DND-41 (cell line): ENCODE measurements around the gene SPRY4.

Experiments
- ATAC-seq: fragments of 200-7000 bp; cut with Tn5 transposase; 3 replicates; pipeline ENCODE4 v1.9.1; 2021; ENCODE audit warnings: low read depth; ENCODE audit not compliant: insufficient read depth
- DNase-seq: peaks from one replicate; pipeline ENCODE4 v3.0.0-alpha.2; 2020
- H2AFZ ChIP-seq: 2 replicates; pipeline ENCODE4 v1.6.0; 2012; ENCODE audit warnings: low read depth, low read length
- H3K27ac ChIP-seq: 2 replicates; pipeline ENCODE4 v1.5.1; 2012; ENCODE audit warnings: low read length, inconsistent platforms
- H3K27me3 ChIP-seq: fragments of 200-600 bp; sonication (generic); 2 replicates; pipeline ENCODE4 v1.6.0; 2012; ENCODE audit warnings: low read length, mild to moderate bottlenecking, inconsistent platforms; ENCODE audit not compliant: insufficient read depth, poor library complexity
- H3K36me3 ChIP-seq: 2 replicates; pipeline ENCODE4 v1.5.1; 2012; ENCODE audit warnings: low read length, inconsistent platforms; ENCODE audit not compliant: insufficient read depth
- H3K4me1 ChIP-seq: 2 replicates; pipeline ENCODE4 v1.5.1; 2012; ENCODE audit warnings: mild to moderate bottlenecking, low read length; ENCODE audit not compliant: insufficient read depth
- H3K4me2 ChIP-seq: 2 replicates; pipeline ENCODE4 v1.6.0; 2012; ENCODE audit warnings: mild to moderate bottlenecking, moderate library complexity, low read length, inconsistent platforms; ENCODE audit not compliant: insufficient read depth
- H3K4me3 ChIP-seq, 2 experiments: fragments of 200-600 bp in 1 of 2; shearing (Covaris generic) in 1 of 2; 2 replicates each; pipeline ENCODE4 v1.5.1; 2012 to 2016; ENCODE audit warnings: inconsistent platforms in 2 of 2, low read length in 2 of 2, mild to moderate bottlenecking in 2 of 2, low read depth in 1 of 2, moderate library complexity in 1 of 2
- H3K79me2 ChIP-seq: 2 replicates; pipeline ENCODE4 v1.6.0; 2012; ENCODE audit warnings: low read length, inconsistent platforms; ENCODE audit not compliant: insufficient read depth
- H3K9ac ChIP-seq: 2 replicates; pipeline ENCODE4 v1.6.0; 2012; ENCODE audit warnings: low read depth, mild to moderate bottlenecking, inconsistent platforms, low read length, moderate library complexity
- H3K9me3 ChIP-seq: 2 replicates; pipeline ENCODE4 v1.5.1; 2012; ENCODE audit warnings: low read length, moderate library complexity, mild to moderate bottlenecking, inconsistent platforms; ENCODE audit not compliant: insufficient read depth, severe bottlenecking
- H4K20me1 ChIP-seq: 2 replicates; pipeline ENCODE4 v1.6.0; 2012; ENCODE audit warnings: low read length; ENCODE audit not compliant: insufficient read depth
- CTCF ChIP-seq: IDR thresholded peaks from 2 replicates; pipeline ENCODE4 v1.5.1; 2012; ENCODE audit warnings: borderline replicate concordance, low read length, moderate library complexity, mild to moderate bottlenecking; ENCODE audit not compliant: poor library complexity, severe bottlenecking; ENCODE audit errors: extremely low read depth
- EZH2 ChIP-seq: IDR thresholded peaks from 3 replicates; pipeline ENCODE4 v1.6.1; 2012; ENCODE audit warnings: borderline replicate concordance, low read depth, mild to moderate bottlenecking, moderate library complexity, low read length, inconsistent platforms; ENCODE audit not compliant: severe bottlenecking

SPRY4 gene

GRCh38 chr5:142356716-142357468, 32.1 kb upstream of the SPRY4 start:
- H2AFZ ChIP-seq = no peak overlapping the region
- TF ChIP-seq EZH2 = no peak
- TF ChIP-seq CTCF = no peak
- H3K79me2 ChIP-seq = no peaks in the 10 kb centered on the region
- DNase-seq (peak; percentile 89), ATAC-seq (peak; percentile 89)
- peaks cover 25% of the 10 kb centered on the region for H4K20me1 ChIP-seq
- H3K9ac ChIP-seq = no peak overlapping the region
- peaks cover 21% of the 10 kb centered on the region for H3K4me1 ChIP-seq
- H3K27ac ChIP-seq = no peak overlapping the region
- no peaks in the 10 kb centered on the region for H3K36me3 ChIP-seq
- no peaks in the 10 kb centered on the region for H3K9me3 ChIP-seq
- peaks cover 36% of the 10 kb centered on the region for H3K27me3 ChIP-seq
- H3K4me2 ChIP-seq = peak overlapping the region; percentile 50
- H3K4me3 ChIP-seq = 0 out of 4 replicates have a peak overlapping the region, but pooled peaks of 1 of the 2 experiments have one; percentile 11

DNA sequence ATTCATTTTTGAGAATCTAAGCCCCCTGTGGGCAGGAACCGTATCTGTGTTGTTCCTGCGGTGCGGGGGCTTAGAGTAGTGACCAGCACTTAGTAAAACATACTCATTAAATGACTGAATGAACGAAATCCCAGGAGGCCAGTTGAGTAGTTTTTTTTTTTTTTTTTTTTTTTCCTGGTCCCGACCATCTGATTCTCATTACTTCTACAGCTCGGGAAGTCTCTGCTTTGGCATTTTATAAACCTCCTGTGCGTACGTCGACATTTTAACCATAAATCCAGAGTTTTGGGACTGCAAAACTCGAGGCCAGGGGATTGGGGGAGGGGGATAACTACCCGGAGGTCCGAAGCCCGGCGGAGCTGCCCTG, 31.5 kb upstream of the SPRY4 start:
- TF ChIP-seq CTCF = no peak
- TF ChIP-seq EZH2 = no peak
- Histone ChIP-seq H3K4me3 (no peak overlapping the region), H3K9ac (no peak overlapping the region), H3K27me3 (peaks cover 36% of the 10 kb centered on the region), H3K27ac (no peak overlapping the region), H3K4me2 (no peak overlapping the region; the same call in 1 of the 2 replicates), H2AFZ (no peak overlapping the region), H3K79me2 (no peaks in the 10 kb centered on the region), H3K36me3 (no peaks in the 10 kb centered on the region), H3K4me1 (peaks cover 21% of the 10 kb centered on the region), H3K9me3 (no peaks in the 10 kb centered on the region), H4K20me1 (peaks cover 25% of the 10 kb centered on the region)
- no peak for DNase-seq
- no peak for ATAC-seq

DNA sequence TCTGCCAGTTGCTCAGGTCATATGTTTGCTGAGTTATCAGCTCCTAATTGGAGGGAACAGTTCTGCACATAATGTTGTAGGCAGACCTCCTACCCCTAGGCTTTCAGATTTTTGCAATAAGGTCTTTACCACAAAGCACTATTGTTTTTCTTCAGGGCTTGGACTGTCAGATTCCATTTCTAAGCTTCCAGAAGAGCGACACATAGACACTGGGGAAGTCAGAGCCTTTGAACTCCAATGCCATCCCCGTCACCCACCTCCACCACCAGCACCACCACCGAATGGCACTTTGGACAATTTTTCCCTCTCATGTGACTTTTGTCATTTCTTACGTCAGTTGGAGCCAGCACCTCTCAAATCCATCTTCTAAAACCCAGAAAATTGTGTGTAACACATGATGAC, 28.3 kb upstream of the SPRY4 start:
- Histone ChIP-seq H3K79me2 (no peaks in the 10 kb centered on the region), H3K9me3 (no peaks in the 10 kb centered on the region), H4K20me1 (peaks cover 12% of the 10 kb centered on the region), H3K4me2 (no peak overlapping the region), H3K4me3 (no peak overlapping the region), H3K27me3 (peaks cover 9% of the 10 kb centered on the region), H3K4me1 (peaks cover 17% of the 10 kb centered on the region), H3K27ac (no peak overlapping the region), H3K36me3 (no peaks in the 10 kb centered on the region), H2AFZ (no peak overlapping the region), H3K9ac (no peak overlapping the region)
- DNase-seq (no peak), ATAC-seq (no peak)
- no peak for TF ChIP-seq CTCF
- no peak for TF ChIP-seq EZH2
